A673 (cell line): ENCODE data around the gene WDR36. TPM values are rescaled to one million over a fixed set of nuclear protein-coding genes. Genes with fewer than 3 reads are reported as not detected.

Source experiments
- BruUV-seq: library from RNA; stranded (reverse); fragments of 400-500 nt; replicated peaks from 2 replicates; lab custom pipeline; 2021; lab: Mats Ljungman, UMichigan
- CTCF ChIA-PET: fragments of 300-600 bp; sonication (Branson Sonifier 250); formaldehyde crosslinking; loops from one replicate; lab custom pipeline; 2022; ENCODE audit warnings: antibody characterized with exemption; lab: Charles Lee
- POLR2A ChIA-PET: fragments of 300-600 bp; sonication (Branson Sonifier 250); formaldehyde crosslinking; loops from one replicate; lab custom pipeline; 2022; ENCODE audit warnings: antibody characterized with exemption; ENCODE audit not compliant: low non-redundant PET; lab: Charles Lee
- DNase-seq: peaks from one replicate; pipeline ENCODE4 v3.0.0-alpha.2; 2015; ENCODE audit warnings: low spot score
- H3K27ac ChIP-seq: fragments of 200-600 bp; sonication (generic); 2 replicates; pipeline ENCODE4 v1.5.1; 2016; ENCODE audit warnings: mixed run types, low read depth, mild to moderate bottlenecking, mixed read lengths, antibody characterized with exemption, low read length; ENCODE audit not compliant: poor library complexity, severe bottlenecking
- H3K27me3 ChIP-seq: fragments of 200-600 bp; sonication (generic); replicated peaks from 2 replicates; pipeline ENCODE4 v1.6.1; 2017; ENCODE audit warnings: mixed run types, low read depth, mild to moderate bottlenecking, mixed read lengths, antibody characterized with exemption, low read length; ENCODE audit not compliant: insufficient read depth, poor library complexity
- H3K36me3 ChIP-seq: fragments of 200-600 bp; sonication (generic); 2 replicates; pipeline ENCODE4 v1.6.1; 2016; ENCODE audit warnings: mixed run types, mild to moderate bottlenecking, mixed read lengths, antibody characterized with exemption, low read length; ENCODE audit not compliant: insufficient read depth, poor library complexity, severe bottlenecking
- H3K4me1 ChIP-seq: fragments of 200-600 bp; sonication (generic); 2 replicates; pipeline ENCODE4 v1.6.1; 2017; ENCODE audit warnings: mixed run types, mild to moderate bottlenecking, mixed read lengths, antibody characterized with exemption, low read length; ENCODE audit not compliant: insufficient read depth, poor library complexity, severe bottlenecking
- H3K4me3 ChIP-seq: fragments of 200-600 bp; sonication (generic); 2 replicates; pipeline ENCODE4 v1.5.1; 2016; ENCODE audit warnings: low read depth, mixed run types, mild to moderate bottlenecking, mixed read lengths, low read length; ENCODE audit not compliant: poor library complexity, severe bottlenecking
- H3K9me3 ChIP-seq: fragments of 200-600 bp; sonication (generic); 2 replicates; pipeline ENCODE4 v1.6.1; 2016; ENCODE audit warnings: mixed run types, low read depth, mild to moderate bottlenecking, mixed read lengths, antibody characterized with exemption, low read length; ENCODE audit not compliant: poor library complexity, severe bottlenecking
- EZH2 ChIP-seq: fragments of 200-600 bp; sonication (generic); IDR thresholded peaks from 2 replicates; pipeline ENCODE4 v1.6.1; 2017; ENCODE audit warnings: borderline replicate concordance, low read depth, mild to moderate bottlenecking, mixed read lengths, antibody characterized with exemption, low read length; ENCODE audit not compliant: poor library complexity, severe bottlenecking
- intact Hi-C: fragments of 100-400 bp; cut with micrococcal nuclease; formaldehyde crosslinking; loops from one replicate; pipeline ENCODE4 v1.10.0; 2022; ENCODE audit not compliant: unreplicated experiment
- total RNA-seq: library from RNA; stranded (reverse); gene quantifications from 2 replicates; pipeline ENCODE4 v1.2.3, GENCODE V29; 2021
- TF ChIP-seq, protein P1 (sequence below): fragments of 300-800, 200-600 bp; sonication (generic); conservative IDR thresholded peaks from 2 replicates; pipeline ENCODE4 v1.5.1; 2017; ENCODE audit warnings: low read depth, mild to moderate bottlenecking, antibody characterized with exemption, low read length, moderate library complexity, mixed read lengths

Gene WDR36
- total RNA-seq, 1 experiment from 2014 or later, result 33.0 TPM

DNA sequence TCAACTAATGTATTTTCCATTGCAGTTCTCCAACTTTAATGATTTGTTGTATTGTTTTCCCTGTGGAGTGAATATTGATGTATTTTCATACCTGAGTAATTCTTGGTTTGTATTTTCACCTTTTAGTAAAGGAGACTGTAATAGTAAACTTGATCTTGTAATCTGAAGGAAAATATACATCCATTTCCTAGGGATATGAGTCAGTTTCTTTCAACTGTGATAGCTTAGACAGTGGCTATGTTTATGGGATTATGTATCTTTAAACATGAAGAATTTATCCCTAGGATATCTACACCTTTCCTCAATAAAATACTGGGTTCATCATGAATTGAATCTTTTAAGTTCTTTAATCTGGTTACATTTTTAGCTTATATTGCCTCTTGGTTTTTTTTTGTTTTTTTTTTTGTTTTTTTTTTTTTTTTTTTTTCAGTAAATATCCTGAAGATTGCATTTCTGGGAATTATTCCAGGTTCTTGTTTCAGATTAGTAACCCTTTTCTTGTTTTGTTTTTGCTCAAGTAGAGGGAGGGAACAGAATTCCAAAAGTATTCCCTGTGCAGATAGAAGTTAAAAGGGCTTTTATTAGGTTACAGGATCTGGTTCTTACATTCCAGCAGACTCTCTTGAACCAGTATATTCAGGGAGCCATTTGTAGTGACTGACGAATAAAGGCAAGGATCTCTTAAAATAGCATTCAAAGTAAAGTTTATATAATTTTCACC is 7.1 kb downstream of the WDR36 start:
- H3K27me3 ChIP-seq, result no peaks in the 10 kb centered on the region
- TF ChIP-seq, protein P1, sequence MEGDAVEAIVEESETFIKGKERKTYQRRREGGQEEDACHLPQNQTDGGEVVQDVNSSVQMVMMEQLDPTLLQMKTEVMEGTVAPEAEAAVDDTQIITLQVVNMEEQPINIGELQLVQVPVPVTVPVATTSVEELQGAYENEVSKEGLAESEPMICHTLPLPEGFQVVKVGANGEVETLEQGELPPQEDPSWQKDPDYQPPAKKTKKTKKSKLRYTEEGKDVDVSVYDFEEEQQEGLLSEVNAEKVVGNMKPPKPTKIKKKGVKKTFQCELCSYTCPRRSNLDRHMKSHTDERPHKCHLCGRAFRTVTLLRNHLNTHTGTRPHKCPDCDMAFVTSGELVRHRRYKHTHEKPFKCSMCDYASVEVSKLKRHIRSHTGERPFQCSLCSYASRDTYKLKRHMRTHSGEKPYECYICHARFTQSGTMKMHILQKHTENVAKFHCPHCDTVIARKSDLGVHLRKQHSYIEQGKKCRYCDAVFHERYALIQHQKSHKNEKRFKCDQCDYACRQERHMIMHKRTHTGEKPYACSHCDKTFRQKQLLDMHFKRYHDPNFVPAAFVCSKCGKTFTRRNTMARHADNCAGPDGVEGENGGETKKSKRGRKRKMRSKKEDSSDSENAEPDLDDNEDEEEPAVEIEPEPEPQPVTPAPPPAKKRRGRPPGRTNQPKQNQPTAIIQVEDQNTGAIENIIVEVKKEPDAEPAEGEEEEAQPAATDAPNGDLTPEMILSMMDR, result no peak
- no peak for TF ChIP-seq EZH2
- DNase-seq, result no peak
- ChIA-PET CTCF (no interaction called here), POLR2A (no interaction called here)
- BruUV-seq, result no TSS peak
- intact Hi-C loops, result loop anchor here (10.0 kb wide), 1 partner anchor 344 kb away; no protein-coding TSS in a partner anchor
- H3K4me3 ChIP-seq, result no peak overlapping the region
- H3K4me1 ChIP-seq, result no peaks in the 10 kb centered on the region
- no peaks in the 10 kb centered on the region for H3K9me3 ChIP-seq
- peaks cover 65% of the 10 kb centered on the region for H3K36me3 ChIP-seq
- H3K27ac ChIP-seq, result no peak overlapping the region

DNA sequence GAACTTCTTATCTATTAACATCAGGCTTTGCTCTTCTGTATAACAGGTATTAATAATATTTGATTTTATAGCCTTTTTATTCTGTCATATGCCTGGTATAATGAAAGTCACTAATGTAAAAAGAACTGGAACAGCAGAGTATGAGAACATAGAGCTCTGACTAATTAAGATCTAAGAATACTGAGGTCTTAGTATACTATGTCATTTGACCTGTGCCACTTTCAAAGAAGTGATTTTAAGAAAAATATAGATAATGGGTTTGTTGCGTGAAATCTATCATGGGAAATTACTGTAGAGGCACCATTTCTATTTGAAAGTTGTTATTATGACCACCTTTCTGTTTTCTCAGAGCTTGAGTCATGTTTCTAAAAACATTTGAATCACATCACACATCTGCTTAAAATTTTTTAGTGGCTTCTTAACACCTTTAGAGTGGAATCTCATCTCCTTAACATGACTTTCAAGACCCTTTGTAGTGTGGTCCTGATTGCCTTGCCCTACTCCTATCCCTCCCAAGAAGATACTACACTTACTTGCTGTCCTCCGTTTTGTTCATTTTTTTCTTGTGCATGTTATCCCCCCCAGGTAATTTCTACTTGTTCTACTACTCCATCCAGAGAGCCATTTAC is 14.3 kb downstream of the WDR36 start:
- no peak for DNase-seq
- ChIA-PET POLR2A (no interaction called here), CTCF (no interaction called here)
- intact Hi-C loops, result no loop called here
- Histone ChIP-seq H3K27me3 (no peaks in the 10 kb centered on the region), H3K27ac (no peak overlapping the region), H3K4me3 (no peak overlapping the region), H3K9me3 (no peaks in the 10 kb centered on the region), H3K36me3 (peaks cover 84% of the 10 kb centered on the region), H3K4me1 (no peaks in the 10 kb centered on the region)
- TF ChIP-seq, protein P1, result no peak
- no peak for TF ChIP-seq EZH2
- BruUV-seq, result no TSS peak

DNA sequence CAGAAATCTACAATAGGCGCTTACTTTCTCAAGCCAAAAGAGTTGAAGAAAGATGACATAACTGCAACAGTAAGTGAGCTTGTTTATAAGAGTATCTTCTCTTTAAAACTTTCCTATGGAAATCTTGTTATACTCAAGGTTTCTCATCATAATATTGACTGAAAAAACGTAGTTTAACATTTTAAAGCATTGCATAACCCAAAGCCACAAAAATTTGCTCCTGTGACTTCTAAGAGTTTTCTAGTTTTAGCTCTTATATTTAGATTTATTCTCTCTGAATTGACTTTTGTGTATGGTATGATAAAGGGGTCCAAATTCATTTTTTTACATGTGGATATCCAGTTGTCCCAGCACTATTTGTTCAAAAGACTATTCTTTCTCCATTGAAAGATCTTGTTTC is 15.2 kb downstream of the WDR36 start:
- ChIA-PET POLR2A (no interaction called here), CTCF (no interaction called here)
- DNase-seq, result no peak
- no peaks in the 10 kb centered on the region for H3K9me3 ChIP-seq
- intact Hi-C loops, result no loop called here
- H3K4me1 ChIP-seq, result no peaks in the 10 kb centered on the region
- no peak overlapping the region for H3K4me3 ChIP-seq
- H3K27me3 ChIP-seq, result no peaks in the 10 kb centered on the region
- BruUV-seq, result no TSS peak
- TF ChIP-seq EZH2, result no peak
- TF ChIP-seq, protein P1, result no peak
- H3K27ac ChIP-seq, result no peak overlapping the region
- H3K36me3 ChIP-seq, result peaks cover 80% of the 10 kb centered on the region
